Activated CD4-positive, CD25-positive, alpha-beta regulatory T cell treated with anti-CD3 and anti-CD28 coated beads, Interleukin-2, amount 50 U/mL, for 72 hours (primary cell): ENCODE results near the gene ATG101.
A peak's percentile ranks its signal among the peaks of the same experiment; 100 is the strongest.
"Not testable (repeated sequence)": the region's sequence is repeated elsewhere in the genome, so short reads cannot be mapped to it uniquely, and the experiment has no call there.

Experiments
- DNase-seq: peaks from one replicate; pipeline ENCODE4 v3.0.0; 2021

ATG101 gene

GRCh38 chr12:52116222-52117125 is 46.7 kb downstream of the ATG101 start:
- peak; percentile 52 for DNase-seq

- DNase-seq = not testable (repeated sequence)
Measured at GRCh38 chr12:52117806-52118475, 48.2 kb downstream of the ATG101 start.

- no peak for DNase-seq
Measured at GRCh38 chr12:52119398-52120254, 49.8 kb downstream of the ATG101 start.

GRCh38 chr12:52120951-52121823 is 51.4 kb downstream of the ATG101 start:
- no peak for DNase-seq

GRCh38 chr12:52121824-52122539 is 52.2 kb downstream of the ATG101 start:
- DNase-seq = peak; percentile 66

- no peak for DNase-seq
Measured at GRCh38 chr12:52122540-52122871, 52.7 kb downstream of the ATG101 start.

GRCh38 chr12:52122904-52123303 is 53.1 kb downstream of the ATG101 start:
- DNase-seq = no peak

GRCh38 chr12:52123487-52124186 is 53.9 kb downstream of the ATG101 start:
- no peak for DNase-seq

GRCh38 chr12:52125476-52125900 is 55.7 kb downstream of the ATG101 start:
- DNase-seq = no peak

GRCh38 chr12:52126050-52126604 is 56.3 kb downstream of the ATG101 start:
- no peak for DNase-seq
